Measurements from ENCODE around the gene PDE9A. TPM values are rescaled to one million over a fixed set of nuclear protein-coding genes. Genes with fewer than 3 reads are reported as not detected.
A peak's percentile ranks its signal among the peaks of the same experiment; 100 is the strongest.
"Not testable (repeated sequence)": the region's sequence is repeated elsewhere in the genome, so short reads cannot be mapped to it uniquely, and the experiment has no call there.

The PDE9A gene
- total RNA-seq, 4 donors from 2014 or later: 92.4 to 478 (median 444) TPM

- H3K27ac ChIP-seq: no peak overlapping the region
Measured at GRCh38 chr21:42807938-42808613, 154.7 kb downstream of the PDE9A start.

GRCh38 chr21:42809171-42809570 lies 155.8 kb downstream of the PDE9A start:
- H3K36me3 ChIP-seq: no peaks in the 10 kb centered on the region
- no peak for TF ChIP-seq CTCF (IDR thresholded peaks at IDR 0.05)
- TF ChIP-seq POLR2A (IDR thresholded peaks at IDR 0.05): no peak
- DNase-seq: no peak
- no peaks in the 10 kb centered on the region for H3K9me3 ChIP-seq
- no peaks in the 10 kb centered on the region for H3K27me3 ChIP-seq
- no peak overlapping the region for H3K27ac ChIP-seq
- no peak overlapping the region for H3K4me3 ChIP-seq
- H3K4me1 ChIP-seq: peaks cover 0 to 5% (median 0%) of the 10 kb centered on the region in 4 donors

More at GRCh38 chr21:42807938-42808613, 154.7 kb downstream of the PDE9A start:
- H3K4me1 ChIP-seq: peaks cover 0 to 5% (median 0%) of the 10 kb centered on the region in 4 donors
- H3K36me3 ChIP-seq: no peaks in the 10 kb centered on the region
- no peak overlapping the region for H3K4me3 ChIP-seq
- no peak for DNase-seq
- no peaks in the 10 kb centered on the region for H3K27me3 ChIP-seq
- TF ChIP-seq POLR2A (IDR thresholded peaks at IDR 0.05) (no peak), CTCF (IDR thresholded peaks at IDR 0.05) (no peak)
- no peaks in the 10 kb centered on the region for H3K9me3 ChIP-seq

DNA sequence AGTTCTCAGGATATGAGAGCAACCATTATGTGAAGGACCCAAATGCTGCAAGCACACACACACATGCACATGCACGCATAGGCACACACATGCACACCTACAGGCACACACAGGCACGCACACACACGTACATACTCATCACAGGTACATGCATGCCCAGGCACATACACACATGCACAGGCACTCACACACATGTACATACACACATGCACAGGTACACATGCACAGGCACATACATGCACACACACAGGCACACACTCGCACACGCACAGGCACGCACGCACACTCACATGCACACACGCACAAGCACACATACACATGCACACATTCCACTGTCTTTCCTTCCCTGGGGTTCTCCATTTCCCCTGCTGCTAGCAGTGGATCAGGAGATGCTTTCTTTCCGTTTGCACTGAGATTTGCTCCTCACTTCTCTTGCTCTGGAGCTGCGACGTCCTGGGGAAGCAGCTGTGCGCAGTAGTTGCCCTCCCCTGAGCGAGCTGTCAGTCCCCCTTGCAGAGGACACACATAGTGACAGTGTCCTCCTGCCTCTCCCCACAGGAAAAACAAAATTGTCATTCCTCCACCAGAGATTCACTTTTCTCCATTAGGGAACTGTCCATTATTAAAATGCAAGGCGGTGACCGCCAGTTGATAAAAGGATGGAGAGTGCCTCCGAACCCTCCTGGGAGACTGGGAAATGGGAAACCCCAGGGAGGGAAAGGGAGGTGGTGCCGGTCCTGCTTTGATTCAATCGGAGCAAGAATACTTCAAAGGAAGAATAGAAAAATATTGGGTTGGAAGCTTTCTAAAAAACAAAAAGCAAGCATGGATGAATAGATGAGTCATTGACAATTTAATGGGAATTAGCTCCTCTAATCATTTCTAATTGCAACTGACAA lies 156.4 kb downstream of the PDE9A start:
- Histone ChIP-seq H3K4me3 (no peak overlapping the region), H3K9me3 (no peaks in the 10 kb centered on the region), H3K27me3 (no peaks in the 10 kb centered on the region), H3K4me1 (peaks cover 0 to 5% (median 0%) of the 10 kb centered on the region in 4 donors), H3K27ac (no peak overlapping the region), H3K36me3 (no peaks in the 10 kb centered on the region)
- no peak for DNase-seq
- TF ChIP-seq POLR2A (IDR thresholded peaks at IDR 0.05) (no peak), CTCF (IDR thresholded peaks at IDR 0.05) (no peak)

GRCh38 chr21:42811960-42812359 lies 158.5 kb downstream of the PDE9A start:
- Histone ChIP-seq H3K27ac (no peak overlapping the region), H3K4me3 (no peak overlapping the region), H3K36me3 (no peaks in the 10 kb centered on the region), H3K4me1 (peaks cover 0 to 5% (median 0%) of the 10 kb centered on the region in 4 donors), H3K9me3 (no peaks in the 10 kb centered on the region), H3K27me3 (no peaks in the 10 kb centered on the region)
- TF ChIP-seq CTCF (IDR thresholded peaks at IDR 0.05) (no peak), POLR2A (IDR thresholded peaks at IDR 0.05) (no peak)
- DNase-seq: no peak

DNA sequence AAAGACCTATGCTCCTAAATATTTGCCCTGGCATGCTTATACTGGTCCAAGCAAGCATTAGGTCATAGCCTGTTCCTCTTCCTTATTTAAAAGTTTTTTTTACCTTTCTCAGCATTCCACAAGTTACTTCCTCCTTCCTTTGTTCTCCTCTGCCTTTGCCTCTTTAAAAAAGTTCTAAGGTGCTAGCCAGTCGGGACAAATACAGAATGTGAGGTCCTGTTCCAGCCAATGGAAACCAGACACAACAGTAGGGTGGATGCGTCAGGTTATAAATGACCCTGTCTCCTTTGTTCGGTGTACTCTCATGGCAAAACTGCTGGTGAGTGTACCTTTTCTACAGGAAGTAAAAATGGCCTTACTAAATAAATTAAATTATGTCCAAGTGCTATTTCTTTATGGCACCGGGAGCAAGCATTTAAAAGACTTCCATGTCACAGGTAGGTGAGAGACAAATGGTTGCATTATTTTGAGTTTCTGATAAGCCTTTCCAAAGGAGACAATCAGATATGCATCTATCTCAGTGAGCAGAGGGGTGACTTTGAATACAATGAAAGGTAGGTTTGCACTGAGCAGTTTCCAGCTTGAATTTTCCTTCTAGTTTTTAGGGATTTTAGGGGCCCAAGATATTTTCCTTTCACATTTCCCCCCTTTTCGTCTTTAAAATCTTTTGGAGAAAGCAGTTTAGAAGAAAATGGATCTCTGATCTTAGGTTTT lies 159.3 kb downstream of the PDE9A start:
- peak in 1 of 2 donors; percentile 52 for TF ChIP-seq POLR2A (IDR thresholded peaks at IDR 0.05)
- H3K4me1 ChIP-seq, H3K4me3 ChIP-seq, H3K36me3 ChIP-seq, H3K27me3 ChIP-seq, H3K9me3 ChIP-seq: not testable (repeated sequence)
- peak overlapping the region in 1 of 4 donors; percentile 46 for H3K27ac ChIP-seq
- peak in 1 of 3 donors; percentile 43 for DNase-seq
